NCI-H2029 treated with DMSO at 0.1 percent for 48 hours (cell line): ENCODE results near the gene ASIC1.
"Not testable (repeated sequence)": the region's sequence is repeated elsewhere in the genome, so short reads cannot be mapped to it uniquely, and the experiment has no call there.

Source experiments
- DNase-seq: peaks from one replicate; lab custom pipeline; 2025; lab: John Stamatoyannopoulos, UW

The ASIC1 gene

GRCh38 chr12:50061946-50062686 is 4.7 kb downstream of the ASIC1 start:
- DNase-seq = no peak

GRCh38 chr12:50062728-50063460 is 5.5 kb downstream of the ASIC1 start:
- DNase-seq = no peak

- no peak for DNase-seq
Measured at GRCh38 chr12:50065726-50066310, 8.4 kb downstream of the ASIC1 start.

- no peak for DNase-seq
Measured at GRCh38 chr12:50066402-50066801, 9.0 kb downstream of the ASIC1 start.

GRCh38 chr12:50069069-50069468 is 11.7 kb downstream of the ASIC1 start:
- DNase-seq = no peak

GRCh38 chr12:50069539-50069938 is 12.1 kb downstream of the ASIC1 start:
- DNase-seq = no peak

GRCh38 chr12:50070314-50071060 is 13.1 kb downstream of the ASIC1 start:
- DNase-seq = peak; percentile 53

- no peak for DNase-seq
Measured at GRCh38 chr12:50072198-50072907, 15.0 kb downstream of the ASIC1 start.

GRCh38 chr12:50073206-50073605 is 15.8 kb downstream of the ASIC1 start:
- no peak for DNase-seq

GRCh38 chr12:50073712-50074111 is 16.3 kb downstream of the ASIC1 start:
- no peak for DNase-seq

- DNase-seq = peak; percentile 62
Measured at GRCh38 chr12:50074936-50075807, 17.8 kb downstream of the ASIC1 start.

- no peak for DNase-seq
Measured at GRCh38 chr12:50075808-50076170, 18.4 kb downstream of the ASIC1 start.

GRCh38 chr12:50077099-50077498 is 19.7 kb downstream of the ASIC1 start:
- no peak for DNase-seq

GRCh38 chr12:50078281-50078680 is 20.9 kb downstream of the ASIC1 start:
- no peak for DNase-seq

- no peak for DNase-seq
Measured at GRCh38 chr12:50079771-50080170, 22.4 kb downstream of the ASIC1 start.

GRCh38 chr12:50081096-50081808 is 23.9 kb downstream of the ASIC1 start:
- DNase-seq = no peak

GRCh38 chr12:50082644-50083043 is 25.2 kb downstream of the ASIC1 start:
- DNase-seq = no peak

- DNase-seq = no peak
Measured at GRCh38 chr12:50083301-50083700, 25.9 kb downstream of the ASIC1 start.

- not testable (repeated sequence) for DNase-seq
Measured at GRCh38 chr12:50084409-50084774, 27.0 kb downstream of the ASIC1 start.
